Measurements from ENCODE around the gene MAT2B. TPM values are rescaled to one million over a fixed set of nuclear protein-coding genes. Genes with fewer than 3 reads are reported as not detected.
A peak's percentile ranks its signal among the peaks of the same experiment; 100 is the strongest.

Gene MAT2B
- total RNA-seq, 1 donor from 2014 or later, result 69.2 TPM

DNA sequence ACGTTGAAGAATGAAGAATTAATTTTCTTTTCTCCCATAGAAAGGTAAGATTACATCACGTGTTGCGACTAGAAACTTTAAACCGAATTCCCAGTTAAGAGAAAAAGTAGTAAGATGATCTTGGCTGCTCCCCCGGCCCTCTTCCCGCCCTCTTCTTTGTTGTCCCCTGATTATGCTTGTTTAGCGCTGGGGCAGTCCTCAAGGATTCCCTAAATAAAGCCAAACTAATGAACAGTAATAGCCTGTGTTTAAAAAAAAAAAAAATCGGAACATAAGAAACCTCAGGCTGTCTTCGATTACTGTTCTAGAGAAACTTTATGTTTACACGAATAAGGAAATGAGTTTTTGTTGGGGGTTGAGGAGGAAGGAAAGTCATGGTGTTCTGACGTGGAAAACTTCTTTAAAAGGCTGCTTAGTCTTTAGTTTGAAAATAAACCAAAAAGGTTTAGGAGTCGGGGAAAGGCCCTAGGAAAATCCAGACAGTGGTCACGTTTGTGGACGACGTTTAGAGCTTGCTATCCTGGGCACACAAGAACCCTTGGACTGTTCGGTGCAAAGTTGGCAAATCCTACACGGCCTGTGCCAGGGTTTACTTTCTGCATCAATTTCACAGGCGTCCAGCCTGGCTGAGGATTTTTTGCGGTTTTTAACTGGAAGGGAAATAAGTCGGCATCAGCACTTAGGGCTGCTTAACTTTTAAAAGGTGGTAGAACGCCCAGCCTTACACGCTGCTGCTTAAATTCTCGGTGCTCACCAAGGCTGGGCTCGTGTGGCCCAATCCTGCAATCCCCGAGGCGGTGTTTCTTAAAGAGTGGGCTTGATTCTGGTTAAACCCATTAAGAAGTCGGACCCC is 1.1 kb upstream of the MAT2B start:
- TF ChIP-seq, protein P1, sequence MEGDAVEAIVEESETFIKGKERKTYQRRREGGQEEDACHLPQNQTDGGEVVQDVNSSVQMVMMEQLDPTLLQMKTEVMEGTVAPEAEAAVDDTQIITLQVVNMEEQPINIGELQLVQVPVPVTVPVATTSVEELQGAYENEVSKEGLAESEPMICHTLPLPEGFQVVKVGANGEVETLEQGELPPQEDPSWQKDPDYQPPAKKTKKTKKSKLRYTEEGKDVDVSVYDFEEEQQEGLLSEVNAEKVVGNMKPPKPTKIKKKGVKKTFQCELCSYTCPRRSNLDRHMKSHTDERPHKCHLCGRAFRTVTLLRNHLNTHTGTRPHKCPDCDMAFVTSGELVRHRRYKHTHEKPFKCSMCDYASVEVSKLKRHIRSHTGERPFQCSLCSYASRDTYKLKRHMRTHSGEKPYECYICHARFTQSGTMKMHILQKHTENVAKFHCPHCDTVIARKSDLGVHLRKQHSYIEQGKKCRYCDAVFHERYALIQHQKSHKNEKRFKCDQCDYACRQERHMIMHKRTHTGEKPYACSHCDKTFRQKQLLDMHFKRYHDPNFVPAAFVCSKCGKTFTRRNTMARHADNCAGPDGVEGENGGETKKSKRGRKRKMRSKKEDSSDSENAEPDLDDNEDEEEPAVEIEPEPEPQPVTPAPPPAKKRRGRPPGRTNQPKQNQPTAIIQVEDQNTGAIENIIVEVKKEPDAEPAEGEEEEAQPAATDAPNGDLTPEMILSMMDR (IDR thresholded peaks at IDR 0.05; ENCODE audit: borderline replicate concordance), result no peak
- Histone ChIP-seq H3K4me1 (peaks cover 69% of the 10 kb centered on the region), H3K27ac (replicated peaks) (peak overlapping the region; percentile 99), H3K36me3 (no peaks in the 10 kb centered on the region), H3K9me3 (replicated peaks) (no peaks in the 10 kb centered on the region), H3K27me3 (ENCODE audit: low read depth) (no peaks in the 10 kb centered on the region), H3K4me3 (peak overlapping the region; percentile 90)
- DNase-seq, result peak; percentile 23
- intact Hi-C loops (cut with micrococcal nuclease), result no loop called here

DNA sequence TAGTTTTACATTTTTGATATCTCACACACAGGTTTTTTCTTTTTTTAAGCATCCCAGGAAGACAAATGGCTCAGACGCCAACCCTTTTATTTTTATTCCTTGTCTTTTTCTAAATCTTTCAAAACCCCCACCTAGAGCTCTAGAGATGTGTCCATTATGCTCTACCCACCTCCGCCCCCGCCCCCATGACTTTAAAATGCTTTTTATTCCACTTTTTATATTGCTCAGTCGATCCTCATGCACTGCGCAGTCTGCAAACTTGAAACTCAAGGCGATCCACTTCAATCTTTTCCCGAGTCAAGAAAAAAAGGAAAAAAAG is 411 bp upstream of the MAT2B start:
- H3K4me1 ChIP-seq, result peaks cover 76% of the 10 kb centered on the region

DNA sequence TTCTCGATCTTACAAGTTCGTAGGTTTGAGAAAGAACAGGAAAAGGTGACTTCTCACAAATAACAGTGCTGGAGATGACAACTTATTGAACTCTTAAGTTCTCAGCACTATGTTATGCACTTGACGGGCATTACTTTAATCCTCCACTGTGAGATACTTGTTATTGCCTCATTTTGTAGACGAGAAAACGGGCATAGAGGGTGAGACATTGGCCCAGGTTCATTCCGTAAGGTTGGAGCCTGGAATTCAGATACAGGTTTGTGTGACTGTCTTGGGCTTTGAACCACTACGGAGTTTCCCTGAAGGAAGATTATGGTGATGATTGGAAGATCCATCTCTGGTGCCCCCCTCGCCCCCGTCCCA is 657 bp downstream of the MAT2B start:
- H3K27ac ChIP-seq (replicated peaks), result peak overlapping the region; percentile 99
- H3K4me3 ChIP-seq, result peak overlapping the region; percentile 90
- no peaks in the 10 kb centered on the region for H3K36me3 ChIP-seq
- intact Hi-C loops (cut with micrococcal nuclease), result no loop called here
- no peaks in the 10 kb centered on the region for H3K9me3 ChIP-seq (replicated peaks)
- no peaks in the 10 kb centered on the region for H3K27me3 ChIP-seq (ENCODE audit: low read depth)
- peaks cover 87% of the 10 kb centered on the region for H3K4me1 ChIP-seq
- TF ChIP-seq, protein P1 (IDR thresholded peaks at IDR 0.05; ENCODE audit: borderline replicate concordance), result no peak
- no peak for DNase-seq

More for the DNA sequence above, 411 bp upstream of the MAT2B start:
- Histone ChIP-seq H3K36me3 (no peaks in the 10 kb centered on the region), H3K9me3 (replicated peaks) (no peaks in the 10 kb centered on the region), H3K4me3 (peak overlapping the region; percentile 90), H3K27ac (replicated peaks) (peak overlapping the region; percentile 99), H3K27me3 (ENCODE audit: low read depth) (no peaks in the 10 kb centered on the region)
- no peak for DNase-seq
- TF ChIP-seq, protein P1 (IDR thresholded peaks at IDR 0.05; ENCODE audit: borderline replicate concordance), result no peak
- intact Hi-C loops (cut with micrococcal nuclease), result no loop called here

DNA sequence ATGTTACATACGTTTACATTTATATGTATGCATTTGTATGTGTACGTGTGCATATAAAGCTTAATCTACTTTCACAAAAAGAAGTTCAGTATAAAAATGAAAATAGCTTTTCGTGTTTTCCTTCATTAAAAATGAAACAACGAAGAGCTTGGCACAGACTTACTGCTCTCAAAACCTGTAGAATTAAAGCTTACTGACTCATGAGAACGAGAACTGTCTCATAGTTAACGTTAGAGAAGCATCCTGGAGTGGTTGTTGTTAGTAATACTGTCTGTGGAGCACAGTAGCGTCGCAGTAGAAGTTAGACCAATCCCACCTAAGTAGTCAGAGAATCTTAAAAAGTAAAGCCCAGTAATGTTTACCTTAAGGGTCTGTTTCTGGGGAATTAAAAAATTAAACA is 1.3 kb downstream of the MAT2B start:
- no peaks in the 10 kb centered on the region for H3K27me3 ChIP-seq (ENCODE audit: low read depth)
- intact Hi-C loops (cut with micrococcal nuclease), result no loop called here
- peak overlapping the region; percentile 90 for H3K4me3 ChIP-seq
- DNase-seq, result no peak
- H3K27ac ChIP-seq (replicated peaks), result peak overlapping the region; percentile 99
- no peaks in the 10 kb centered on the region for H3K9me3 ChIP-seq (replicated peaks)
- peaks cover 94% of the 10 kb centered on the region for H3K4me1 ChIP-seq
- TF ChIP-seq, protein P1 (IDR thresholded peaks at IDR 0.05; ENCODE audit: borderline replicate concordance), result no peak
- H3K36me3 ChIP-seq, result no peaks in the 10 kb centered on the region

DNA sequence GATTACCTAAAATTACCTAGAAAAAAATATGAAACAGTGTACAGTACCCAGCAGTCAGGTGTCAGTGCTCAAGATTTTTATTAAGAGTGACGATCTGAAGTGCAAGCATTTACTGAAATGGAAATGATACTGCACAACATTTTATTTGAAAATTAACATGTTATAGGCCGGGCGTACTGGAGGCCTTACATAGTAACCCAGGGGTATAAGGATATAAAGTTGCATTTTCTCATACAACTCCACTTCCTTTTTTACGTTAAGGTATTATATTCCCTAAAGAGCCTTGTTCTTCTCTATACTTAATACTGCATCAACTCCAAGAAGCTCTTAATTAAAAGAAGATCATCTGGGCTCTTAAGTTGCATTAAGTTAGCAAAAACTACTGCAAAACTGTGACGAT is 3.3 kb downstream of the MAT2B start:
- no peak for DNase-seq
- TF ChIP-seq, protein P1 (IDR thresholded peaks at IDR 0.05; ENCODE audit: borderline replicate concordance), result no peak
- Histone ChIP-seq H3K4me1 (peaks cover 91% of the 10 kb centered on the region), H3K27me3 (ENCODE audit: low read depth) (no peaks in the 10 kb centered on the region), H3K4me3 (peak overlapping the region; percentile 90), H3K27ac (replicated peaks) (peak overlapping the region; percentile 99), H3K9me3 (replicated peaks) (no peaks in the 10 kb centered on the region), H3K36me3 (peaks cover 17% of the 10 kb centered on the region)
- intact Hi-C loops (cut with micrococcal nuclease), result no loop called here
